ENCODE data around the gene PDLIM1. TPM values are rescaled to one million over a fixed set of nuclear protein-coding genes. Genes with fewer than 3 reads are reported as not detected.

The PDLIM1 gene
- total RNA-seq, 1 experiment from 2014 or later, result 202 TPM

GRCh38 chr10:95262763-95263518, 27.9 kb downstream of the PDLIM1 start:
- no peaks in the 10 kb centered on the region for H3K9me2 ChIP-seq (ENCODE audit: insufficient read depth)
- H3K36me3 ChIP-seq (ENCODE audit: low read depth), result peaks cover 13% of the 10 kb centered on the region; the same call in 1 of the 2 replicates
- intact Hi-C loops (cut with micrococcal nuclease; ENCODE audit: unreplicated experiment), result loop anchor here (5.0 kb wide), 3 partner anchors 44 to 99 kb away; no protein-coding TSS in a partner anchor
- H2AFZ ChIP-seq, result no peak overlapping the region
- H3K9me3 ChIP-seq (ENCODE audit: insufficient read depth, low read depth), result no peaks in the 10 kb centered on the region
- peak overlapping the region; percentile 75 for H3K4me2 ChIP-seq
- DNase-seq, result peak in 1 of 2 experiments; percentile 43
- H3K27me3 ChIP-seq (ENCODE audit: insufficient read depth, low read depth), result no peaks in the 10 kb centered on the region
- H3K4me3 ChIP-seq, result peak overlapping the region; percentile 24; the same call in 1 of the 2 replicates
- H3F3A ChIP-seq (ENCODE audit: insufficient read depth, low read depth), result peaks cover 61% of the 10 kb centered on the region
- H4K20me1 ChIP-seq (ENCODE audit: insufficient read depth), result no peaks in the 10 kb centered on the region
- H3K79me2 ChIP-seq (ENCODE audit: low read depth), result peaks cover 28% of the 10 kb centered on the region
- peak overlapping the region; percentile 97 for H3K27ac ChIP-seq
- H3K4me1 ChIP-seq (replicated peaks; ENCODE audit: insufficient read depth), result peaks cover 78% of the 10 kb centered on the region
- BruUV-seq (replicated peaks), result no TSS peak
- ChIA-PET POLR2A (ENCODE audit: unreplicated experiment) (no interaction called here), CTCF (no interaction called here)
- TF ChIP-seq CTCF (conservative IDR thresholded peaks at IDR 0.05) (no peak), EZH2 (IDR thresholded peaks at IDR 0.05; ENCODE audit: low read depth) (no peak)

DNA sequence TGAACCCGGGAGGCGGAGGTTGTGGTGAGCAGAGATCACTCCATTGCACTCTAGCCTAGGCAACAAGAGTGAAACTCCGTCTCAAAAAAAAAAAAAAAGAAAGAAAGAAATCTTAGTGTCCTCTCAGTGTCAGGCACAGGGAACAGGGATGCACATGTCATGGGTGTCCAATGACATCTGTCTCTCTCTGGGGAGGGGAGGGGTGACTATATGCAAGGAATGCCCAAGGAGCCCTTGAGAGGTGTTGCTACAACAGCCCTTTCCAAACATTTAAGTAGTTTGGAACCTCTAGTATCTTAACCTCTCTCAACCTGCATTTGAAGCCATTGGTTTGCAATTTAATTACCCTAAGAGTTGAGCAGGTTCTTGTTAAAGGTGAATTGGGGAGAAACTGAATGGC, 28.9 kb downstream of the PDLIM1 start:
- H3K4me3 ChIP-seq, result no peak overlapping the region
- intact Hi-C loops (cut with micrococcal nuclease; ENCODE audit: unreplicated experiment), result loop anchor here (5.0 kb wide), 3 partner anchors 45 to 100 kb away; no protein-coding TSS in a partner anchor
- H2AFZ ChIP-seq, result no peak overlapping the region
- H3K9me3 ChIP-seq (ENCODE audit: insufficient read depth, low read depth), result no peaks in the 10 kb centered on the region
- peaks cover 21% of the 10 kb centered on the region for H3K36me3 ChIP-seq (ENCODE audit: low read depth)
- peaks cover 53% of the 10 kb centered on the region for H3F3A ChIP-seq (ENCODE audit: insufficient read depth, low read depth)
- H4K20me1 ChIP-seq (ENCODE audit: insufficient read depth), result no peaks in the 10 kb centered on the region
- H3K79me2 ChIP-seq (ENCODE audit: low read depth), result peaks cover 32% of the 10 kb centered on the region
- DNase-seq, result no peak
- no peaks in the 10 kb centered on the region for H3K9me2 ChIP-seq (ENCODE audit: insufficient read depth)
- ChIA-PET POLR2A (ENCODE audit: unreplicated experiment) (no interaction called here), CTCF (no interaction called here)
- H3K27ac ChIP-seq, result peak overlapping the region; percentile 97; the same call in 1 of the 2 replicates
- TF ChIP-seq CTCF (conservative IDR thresholded peaks at IDR 0.05) (no peak), EZH2 (IDR thresholded peaks at IDR 0.05; ENCODE audit: low read depth) (no peak)
- no TSS peak for BruUV-seq (replicated peaks)
- peaks cover 68% of the 10 kb centered on the region for H3K4me1 ChIP-seq (replicated peaks; ENCODE audit: insufficient read depth)
- H3K27me3 ChIP-seq (ENCODE audit: insufficient read depth, low read depth), result no peaks in the 10 kb centered on the region
- H3K4me2 ChIP-seq, result peak overlapping the region; percentile 75

DNA sequence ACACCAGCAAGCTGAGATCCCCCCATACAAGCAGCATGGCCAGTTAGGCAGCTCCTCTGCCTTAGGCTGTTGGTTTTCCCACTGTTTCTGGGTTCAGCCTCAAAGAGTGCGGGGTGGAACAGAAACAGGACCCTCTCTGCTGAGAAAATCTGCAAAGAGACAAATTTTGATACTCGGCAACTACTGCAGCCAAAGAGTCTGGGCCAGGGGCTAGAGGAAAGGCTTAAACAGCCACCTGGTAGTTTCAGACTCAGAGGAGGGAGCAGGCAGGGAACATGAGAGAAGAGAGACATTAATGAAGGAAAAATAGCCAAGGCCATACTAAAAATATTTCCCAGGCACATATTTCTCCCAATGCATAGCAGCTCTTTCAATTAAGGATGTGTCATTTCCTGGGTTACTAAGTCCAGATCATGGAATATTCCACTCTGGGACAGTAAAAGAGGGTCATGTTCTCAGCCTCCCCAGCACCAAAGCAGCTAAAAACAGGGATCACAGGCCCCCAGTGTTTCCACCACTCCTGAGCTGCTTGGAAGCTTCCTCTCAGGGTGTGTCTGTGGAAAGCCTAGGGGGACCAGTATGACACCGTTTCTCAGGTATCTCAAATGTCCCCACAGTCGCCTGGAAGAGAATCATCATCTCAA, 29.8 kb downstream of the PDLIM1 start:
- H2AFZ ChIP-seq, result no peak overlapping the region
- H3K27ac ChIP-seq, result peak overlapping the region; percentile 97
- peaks cover 61% of the 10 kb centered on the region for H3K4me1 ChIP-seq (replicated peaks; ENCODE audit: insufficient read depth)
- intact Hi-C loops (cut with micrococcal nuclease; ENCODE audit: unreplicated experiment), result loop anchor here (5.0 kb wide), 3 partner anchors 46 to 101 kb away; no protein-coding TSS in a partner anchor
- TF ChIP-seq CTCF (conservative IDR thresholded peaks at IDR 0.05), result no peak
- TF ChIP-seq EZH2 (IDR thresholded peaks at IDR 0.05; ENCODE audit: low read depth), result no peak
- H3F3A ChIP-seq (ENCODE audit: insufficient read depth, low read depth), result peaks cover 46% of the 10 kb centered on the region
- no peaks in the 10 kb centered on the region for H3K9me2 ChIP-seq (ENCODE audit: insufficient read depth)
- no peaks in the 10 kb centered on the region for H4K20me1 ChIP-seq (ENCODE audit: insufficient read depth)
- H3K27me3 ChIP-seq (ENCODE audit: insufficient read depth, low read depth), result no peaks in the 10 kb centered on the region
- H3K4me3 ChIP-seq, result no peak overlapping the region
- POLR2A ChIA-PET (ENCODE audit: unreplicated experiment), result interaction anchor here (0.7 kb wide), 1 partner anchor 59 kb away, joined by 3 read pairs; no protein-coding TSS in a partner anchor
- H3K79me2 ChIP-seq (ENCODE audit: low read depth), result peaks cover 35% of the 10 kb centered on the region
- H3K36me3 ChIP-seq (ENCODE audit: low read depth), result peaks cover 24% of the 10 kb centered on the region
- DNase-seq, result peak in 1 of 2 experiments; percentile 49
- CTCF ChIA-PET, result no interaction called here
- peak overlapping the region; percentile 59 for H3K4me2 ChIP-seq
- no peaks in the 10 kb centered on the region for H3K9me3 ChIP-seq (ENCODE audit: insufficient read depth, low read depth)
- TSS peak; percentile 17 for BruUV-seq (replicated peaks)
